Liver (tissue), 9 donors: Measurements from ENCODE around the gene ZKSCAN3. TPM values are rescaled to one million over a fixed set of nuclear protein-coding genes. Genes with fewer than 3 reads are reported as not detected.

Source experiments
- DNase-seq: peaks from one replicate; pipeline ENCODE4 v3.0.0-alpha.2; 2017; ENCODE audit warnings: low spot score
- H3K27ac ChIP-seq, 2 donors: one replicate each; pipeline ENCODE4 v1.7.0; 2013; ENCODE audit warnings: inconsistent platforms in 2 of 2, low read length in 2 of 2, control low read depth in 1 of 2, low read depth in 1 of 2, mild to moderate bottlenecking in 1 of 2
- H3K27me3 ChIP-seq, 4 donors: one replicate each; pipeline versions ENCODE4 v1.6.1 to v1.7.0; 2013; ENCODE audit warnings: low read length in 3 of 4, inconsistent platforms in 1 of 4, mild to moderate bottlenecking in 1 of 4, moderate library complexity in 1 of 4; ENCODE audit not compliant: control insufficient read depth in 4 of 4, insufficient read depth in 4 of 4
- H3K36me3 ChIP-seq, 4 donors: one replicate each; pipeline versions ENCODE4 v1.6.1 to v1.7.0; 2013; ENCODE audit warnings: low read length in 3 of 4, mild to moderate bottlenecking in 3 of 4, low read depth in 1 of 4, moderate library complexity in 1 of 4; ENCODE audit not compliant: control insufficient read depth in 4 of 4, insufficient read depth in 3 of 4
- H3K4me1 ChIP-seq, 4 donors: one replicate each; pipeline versions ENCODE4 v1.6.1 to v1.7.0; 2013; ENCODE audit warnings: low read length in 3 of 4, mild to moderate bottlenecking in 3 of 4, moderate library complexity in 1 of 4; ENCODE audit not compliant: control insufficient read depth in 4 of 4, insufficient read depth in 4 of 4
- H3K4me3 ChIP-seq, 3 donors: one replicate each; pipeline versions ENCODE4 v1.6.1 to v1.7.0; 2013; ENCODE audit warnings: low read length in 3 of 3, control low read depth in 1 of 3, low read depth in 1 of 3, mild to moderate bottlenecking in 1 of 3
- H3K9ac ChIP-seq, 2 donors: one replicate each; pipeline ENCODE4 v1.7.0; 2013; ENCODE audit warnings: low read length in 2 of 2, mild to moderate bottlenecking in 2 of 2, moderate library complexity in 2 of 2, control low read depth in 1 of 2, low read depth in 1 of 2
- H3K9me3 ChIP-seq, 4 donors: one replicate each; pipeline versions ENCODE4 v1.6.1 to v1.7.0; 2013; ENCODE audit warnings: low read length in 3 of 4; ENCODE audit not compliant: control insufficient read depth in 4 of 4
- ATF3 ChIP-seq: IDR thresholded peaks from 2 replicates; pipeline ENCODE4 v1.6.1; 2016; ENCODE audit warnings: antibody characterized with exemption
- EGR1 ChIP-seq, 2 donors: IDR thresholded peaks; 2 replicates each; pipeline ENCODE4 v1.6.1; 2016 to 2018; ENCODE audit warnings: antibody characterized with exemption in 2 of 2, low read depth in 2 of 2
- GABPA ChIP-seq, 2 donors: IDR thresholded peaks in 1 of 2; conservative IDR thresholded peaks in 1 of 2; 2 replicates each; pipeline ENCODE4 v1.6.1; 2016; ENCODE audit warnings: antibody characterized with exemption in 2 of 2, mild to moderate bottlenecking in 1 of 2, moderate library complexity in 1 of 2
- HNF4A ChIP-seq, 2 donors: conservative IDR thresholded peaks; 2 replicates each; pipeline ENCODE4 v1.6.1; 2016; ENCODE audit warnings: antibody characterized with exemption in 2 of 2, mild to moderate bottlenecking in 2 of 2
- HNF4G ChIP-seq: IDR thresholded peaks from 2 replicates; pipeline ENCODE4 v1.6.1; 2016; ENCODE audit warnings: antibody characterized with exemption
- JUND ChIP-seq, 2 donors: IDR thresholded peaks; 2 replicates each; pipeline ENCODE4 v1.6.1; 2016; ENCODE audit warnings: antibody characterized with exemption in 2 of 2
- NR2F2 ChIP-seq: IDR thresholded peaks from 2 replicates; pipeline ENCODE4 v1.6.1; 2016; ENCODE audit warnings: antibody characterized with exemption
- RAD21 ChIP-seq, 2 donors: IDR thresholded peaks; 2 replicates each; pipeline ENCODE4 v1.6.1; 2016; ENCODE audit warnings: antibody characterized with exemption in 2 of 2, mild to moderate bottlenecking in 2 of 2
- RXRA ChIP-seq, 2 donors: IDR thresholded peaks; 2 replicates each; pipeline ENCODE4 v1.6.1; 2017 to 2018; ENCODE audit warnings: antibody characterized with exemption in 2 of 2, mild to moderate bottlenecking in 1 of 2
- SP1 ChIP-seq: IDR thresholded peaks from 2 replicates; pipeline ENCODE4 v1.6.1; 2018; ENCODE audit warnings: antibody characterized with exemption, mild to moderate bottlenecking
- TAF1 ChIP-seq: conservative IDR thresholded peaks from 2 replicates; pipeline ENCODE4 v1.6.1; 2016; ENCODE audit warnings: antibody characterized with exemption, mild to moderate bottlenecking
- YY1 ChIP-seq: IDR thresholded peaks from 2 replicates; pipeline ENCODE4 v1.6.1; 2016; ENCODE audit warnings: antibody characterized with exemption, mild to moderate bottlenecking
- ZBTB33 ChIP-seq: IDR thresholded peaks from 2 replicates; pipeline ENCODE4 v1.6.1; 2016; ENCODE audit warnings: antibody characterized with exemption
- WGBS: extraction: QIAGEN DNeasy Blood & Tissue Kit; methylation state at CpG from one replicate; pipeline ENCODE4 v1.1.7; 2013; 5-methylcytosine and 5-hydroxymethylcytosine counted together
- polyA plus RNA-seq, 2 donors: library from polyadenylated mRNA; stranded (reverse) in 1 of 2; unstranded in 1 of 2; fragments of 200-250 nt in 1 of 2; fragments of >200 nt in 1 of 2; fragmentation: Nextera tagmentation in 1 of 2; extraction: Ambion mirVana in 1 of 2; gene quantifications; one replicate each; pipeline versions ENCODE4 v1.2.1 to v1.2.3, GENCODE V29; 2013 to 2015
- total RNA-seq, 2 donors: library from RNA; depleted of rRNA; stranded (reverse); fragments of >200 nt; gene quantifications; one replicate each; pipeline ENCODE4 v1.2.3, GENCODE V29; 2014
- TF ChIP-seq, protein P1 (sequence below): IDR thresholded peaks from 2 replicates; pipeline ENCODE4 v1.6.1; 2016; ENCODE audit warnings: antibody characterized with exemption
- TF ChIP-seq, protein P2 (sequence below): IDR thresholded peaks from 2 replicates; pipeline ENCODE4 v1.6.1; 2016; ENCODE audit warnings: antibody characterized with exemption, mild to moderate bottlenecking
- donor health status: healthy.
- donor health status: healthy.
- donor health status: healthy.
- donor health status: healthy.
- donor health status: healthy.

ZKSCAN3 gene
- total and polyA plus RNA-seq, 4 donors = 0.93 to 8.8 (median 1.9) TPM

GRCh38 chr6:28335564-28336283 lies 14.0 kb upstream of the ZKSCAN3 start, which contains the start of gene ZSCAN31 (continued):
- TF ChIP-seq TAF1 = peak; percentile 97
- peak; percentile 1 to 3 for TF ChIP-seq RAD21 (IDR thresholded peaks at IDR 0.05)
- TF ChIP-seq ZBTB33 = peak; percentile 3
- TF ChIP-seq EGR1 (IDR thresholded peaks at IDR 0.05; ENCODE audit: low read depth in 2 of 2) = peak in 1 of 2 donors; percentile 7
- TF ChIP-seq ATF3 = no peak

- peak overlapping the region; percentile 92 to 97 for H3K27ac ChIP-seq
- peak overlapping the region; percentile 68 to 87 (median 86) for H3K4me3 ChIP-seq
- TF ChIP-seq GABPA (IDR thresholded peaks at IDR 0.05 in 1 of 2, conservative IDR thresholded peaks at IDR 0.05 in 1 of 2) (peak in 1 of 2 donors; percentile 37), HNF4G (no peak), RAD21 (IDR thresholded peaks at IDR 0.05) (peak in 1 of 2 donors; percentile 2)
- no peaks in the 10 kb centered on the region for H3K36me3 ChIP-seq
- H3K27me3 ChIP-seq = no peaks in the 10 kb centered on the region
- WGBS = 13% methylated on average over 24 of the region's 24 CpGs
- DNase-seq = peak; percentile 55
- H3K4me1 ChIP-seq = peaks cover 1 to 14% (median 4%) of the 10 kb centered on the region in 4 donors
- no peaks in the 10 kb centered on the region for H3K9me3 ChIP-seq
- H3K9ac ChIP-seq = peak overlapping the region; percentile 87 to 98
Observed at GRCh38 chr6:28336284-28337120, 13.2 kb upstream of the ZKSCAN3 start.

DNA sequence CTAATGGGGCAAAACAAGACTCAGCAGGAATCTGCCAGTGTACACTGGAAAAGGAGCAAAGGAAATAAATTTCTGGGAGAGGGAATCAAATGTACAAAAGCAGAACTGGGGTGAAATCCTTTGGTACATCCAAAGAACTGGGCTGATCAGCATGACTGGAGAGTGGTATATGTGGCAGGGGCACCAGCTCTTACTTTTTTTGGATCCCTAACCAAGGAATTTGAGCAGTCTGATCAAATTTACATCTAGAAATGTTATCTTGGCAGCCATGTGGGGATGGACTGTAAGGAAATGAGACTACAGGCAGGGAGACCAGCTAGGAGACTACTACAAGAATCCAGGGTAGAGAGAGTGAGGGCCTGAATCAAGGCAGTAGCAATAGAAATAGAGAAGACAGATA lies 12.6 kb upstream of the ZKSCAN3 start:
- Histone ChIP-seq H3K27me3 (no peaks in the 10 kb centered on the region), H3K27ac (no peak overlapping the region), H3K36me3 (no peaks in the 10 kb centered on the region), H3K9me3 (no peaks in the 10 kb centered on the region), H3K4me3 (no peak overlapping the region), H3K9ac (no peak overlapping the region), H3K4me1 (peaks cover 1 to 14% (median 4%) of the 10 kb centered on the region in 4 donors)
- no peak for DNase-seq
- TF ChIP-seq JUND (IDR thresholded peaks at IDR 0.05) (no peak), RXRA (IDR thresholded peaks at IDR 0.05) (no peak), TAF1 (no peak), YY1 (no peak), EGR1 (IDR thresholded peaks at IDR 0.05; ENCODE audit: low read depth in 2 of 2) (no peak), HNF4G (no peak), RAD21 (IDR thresholded peaks at IDR 0.05) (no peak), ZBTB33 (no peak), HNF4A (conservative IDR thresholded peaks at IDR 0.05) (no peak), NR2F2 (no peak), SP1 (no peak)
- TF ChIP-seq, protein P1, sequence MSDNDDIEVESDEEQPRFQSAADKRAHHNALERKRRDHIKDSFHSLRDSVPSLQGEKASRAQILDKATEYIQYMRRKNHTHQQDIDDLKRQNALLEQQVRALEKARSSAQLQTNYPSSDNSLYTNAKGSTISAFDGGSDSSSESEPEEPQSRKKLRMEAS = no peak
- TF ChIP-seq, protein P2, sequence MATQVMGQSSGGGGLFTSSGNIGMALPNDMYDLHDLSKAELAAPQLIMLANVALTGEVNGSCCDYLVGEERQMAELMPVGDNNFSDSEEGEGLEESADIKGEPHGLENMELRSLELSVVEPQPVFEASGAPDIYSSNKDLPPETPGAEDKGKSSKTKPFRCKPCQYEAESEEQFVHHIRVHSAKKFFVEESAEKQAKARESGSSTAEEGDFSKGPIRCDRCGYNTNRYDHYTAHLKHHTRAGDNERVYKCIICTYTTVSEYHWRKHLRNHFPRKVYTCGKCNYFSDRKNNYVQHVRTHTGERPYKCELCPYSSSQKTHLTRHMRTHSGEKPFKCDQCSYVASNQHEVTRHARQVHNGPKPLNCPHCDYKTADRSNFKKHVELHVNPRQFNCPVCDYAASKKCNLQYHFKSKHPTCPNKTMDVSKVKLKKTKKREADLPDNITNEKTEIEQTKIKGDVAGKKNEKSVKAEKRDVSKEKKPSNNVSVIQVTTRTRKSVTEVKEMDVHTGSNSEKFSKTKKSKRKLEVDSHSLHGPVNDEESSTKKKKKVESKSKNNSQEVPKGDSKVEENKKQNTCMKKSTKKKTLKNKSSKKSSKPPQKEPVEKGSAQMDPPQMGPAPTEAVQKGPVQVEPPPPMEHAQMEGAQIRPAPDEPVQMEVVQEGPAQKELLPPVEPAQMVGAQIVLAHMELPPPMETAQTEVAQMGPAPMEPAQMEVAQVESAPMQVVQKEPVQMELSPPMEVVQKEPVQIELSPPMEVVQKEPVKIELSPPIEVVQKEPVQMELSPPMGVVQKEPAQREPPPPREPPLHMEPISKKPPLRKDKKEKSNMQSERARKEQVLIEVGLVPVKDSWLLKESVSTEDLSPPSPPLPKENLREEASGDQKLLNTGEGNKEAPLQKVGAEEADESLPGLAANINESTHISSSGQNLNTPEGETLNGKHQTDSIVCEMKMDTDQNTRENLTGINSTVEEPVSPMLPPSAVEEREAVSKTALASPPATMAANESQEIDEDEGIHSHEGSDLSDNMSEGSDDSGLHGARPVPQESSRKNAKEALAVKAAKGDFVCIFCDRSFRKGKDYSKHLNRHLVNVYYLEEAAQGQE = no peak
